Kidney (tissue), 14 donors: ENCODE measurements around the gene LSM12. TPM values are rescaled to one million over a fixed set of nuclear protein-coding genes. Genes with fewer than 3 reads are reported as not detected.

Experiments
- DNase-seq, 5 donors: peaks; one replicate each; pipeline ENCODE4 v3.0.0-alpha.2; 2013 to 2020
- FAIRE-seq: peaks from 2 replicates; lab custom pipeline; 2012; peaks lifted over from hg19 to GRCh38; lab: Jason Lieb, UNC
- H3K27ac ChIP-seq, 2 donors: one replicate each; pipeline ENCODE4 v1.7.0; 2013; ENCODE audit warnings: low read depth in 2 of 2, low read length in 2 of 2, inconsistent platforms in 1 of 2
- H3K27me3 ChIP-seq: one replicate; pipeline ENCODE4 v1.7.1; 2013; ENCODE audit warnings: low read length, inconsistent platforms; ENCODE audit not compliant: control insufficient read depth, insufficient read depth
- H3K36me3 ChIP-seq, 3 donors: one replicate each; pipeline versions ENCODE4 v1.7.0 to v1.7.1; 2013; ENCODE audit warnings: low read length in 3 of 3, control low read depth in 1 of 3, inconsistent platforms in 1 of 3; ENCODE audit not compliant: insufficient read depth in 3 of 3, control insufficient read depth in 2 of 3
- H3K4me1 ChIP-seq, 3 donors: one replicate each; pipeline versions ENCODE4 v1.7.0 to v1.7.1; 2013; ENCODE audit warnings: low read length in 3 of 3, inconsistent platforms in 1 of 3, low read depth in 1 of 3; ENCODE audit not compliant: control insufficient read depth in 2 of 3, insufficient read depth in 2 of 3
- H3K4me3 ChIP-seq, 3 donors: one replicate each; pipeline versions ENCODE4 v1.7.0 to v1.8.1; 2013; ENCODE audit warnings: low read length in 3 of 3, control low read depth in 1 of 3, inconsistent platforms in 1 of 3
- H3K9ac ChIP-seq, 3 donors: one replicate each; pipeline versions ENCODE4 v1.7.0 to v1.7.1; 2013; ENCODE audit warnings: low read length in 3 of 3, control low read depth in 1 of 3, inconsistent platforms in 1 of 3
- H3K9me3 ChIP-seq, 3 donors: one replicate each; pipeline versions ENCODE4 v1.7.0 to v1.7.1; 2013; ENCODE audit warnings: low read length in 3 of 3, control low read depth in 1 of 3, inconsistent platforms in 1 of 3; ENCODE audit not compliant: control insufficient read depth in 2 of 3, insufficient read depth in 1 of 3
- CTCF ChIP-seq: IDR thresholded peaks from 3 replicates; pipeline ENCODE4 v1.5.1; 2012; ENCODE audit warnings: mild to moderate bottlenecking, moderate library complexity, borderline replicate concordance; ENCODE audit not compliant: insufficient read depth; ENCODE audit errors: extremely low read depth
- intact Hi-C: fragments of 100-400 bp; cut with DNase I; formaldehyde crosslinking; loops from one replicate; pipeline ENCODE4 v1.11.1; 2022
- polyA plus RNA-seq: library from polyadenylated mRNA; stranded (reverse); fragments of 350-450 nt; fragmentation: Illumina TruSeq; extraction: RNeasy Lipid Tissue Mini Kit (QIAGEN cat#74804); gene quantifications from one replicate; pipeline ENCODE4 v1.2.3, GENCODE V29; 2014; ENCODE audit warnings: low read depth, low replicate concordance; ENCODE audit not compliant: insufficient read depth
- total RNA-seq: library from RNA; stranded (reverse); fragmentation: NEBNext Ultra II Directional; extraction: Animal tissue kit (Norgen Biotek cat#: 25700); gene quantifications from one replicate; pipeline ENCODE4 v1.2.1, GENCODE V29; 2021
- donor health status: control.
- donor health status: control.
- donor health status: control.
- donor health status: control.
- donor health status: control.
- donor health status: DM: yes; HTN: yes; CAD: no.
- donor health status: Normal renal cell carcinoma (clear cell type).

Gene LSM12
- total and polyA plus RNA-seq, 2 donors from 2014 or later: 29.0 to 47.6 TPM

GRCh38 chr17:44006598-44007345, 59.7 kb downstream of the LSM12 start:
- peak overlapping the region; percentile 70 to 75 (median 70) for H3K4me3 ChIP-seq
- no peaks in the 10 kb centered on the region for H3K9me3 ChIP-seq
- no peak for FAIRE-seq
- peaks cover 0 to 9% (median 7%) of the 10 kb centered on the region in 3 donors for H3K36me3 ChIP-seq
- H3K27me3 ChIP-seq: peaks cover 8% of the 10 kb centered on the region
- H3K4me1 ChIP-seq: peaks cover 0 to 29% (median 0%) of the 10 kb centered on the region in 3 donors
- peak overlapping the region in 2 of 3 donors; percentile 56 to 60 for H3K9ac ChIP-seq
- intact Hi-C loops: no loop called here
- H3K27ac ChIP-seq: peak overlapping the region; percentile 41 to 74
- DNase-seq: peak; percentile 97 to 100 (median 98)
- TF ChIP-seq CTCF: peak; percentile 47

- Histone ChIP-seq H3K4me1 (peaks cover 0 to 33% (median 0%) of the 10 kb centered on the region in 3 donors), H3K9me3 (no peaks in the 10 kb centered on the region), H3K9ac (peak overlapping the region in 2 of 3 donors; percentile 43 to 46), H3K27ac (peak overlapping the region; percentile 11 to 71), H3K27me3 (peaks cover 8% of the 10 kb centered on the region), H3K36me3 (peaks cover 0 to 9% (median 7%) of the 10 kb centered on the region in 3 donors), H3K4me3 (peak overlapping the region in 2 of 3 donors; percentile 50 to 75)
- DNase-seq: peak in 1 of 5 donors; percentile 26
- FAIRE-seq: no peak
- intact Hi-C loops: no loop called here
- TF ChIP-seq CTCF: no peak
These were observed 60.2 kb downstream of the LSM12 start for GRCh38 chr17:44006272-44006597.

GRCh38 chr17:44005527-44006271, 60.8 kb downstream of the LSM12 start:
- Histone ChIP-seq H3K27me3 (peaks cover 8% of the 10 kb centered on the region), H3K4me3 (peak overlapping the region in 2 of 3 donors; percentile 50 to 75), H3K9ac (peak overlapping the region in 1 of 3 donors; percentile 46), H3K9me3 (no peaks in the 10 kb centered on the region), H3K27ac (peak overlapping the region; percentile 11 to 71), H3K4me1 (peaks cover 0 to 33% (median 0%) of the 10 kb centered on the region in 3 donors), H3K36me3 (peaks cover 0 to 9% (median 7%) of the 10 kb centered on the region in 3 donors)
- DNase-seq (peak in 4 of 5 donors; percentile 42 to 88 (median 68)), FAIRE-seq (no peak)
- intact Hi-C loops: no loop called here
- no peak for TF ChIP-seq CTCF
